DOHH2 (cell line): ENCODE results near the gene PGGHG.
A peak's percentile ranks its signal among the peaks of the same experiment; 100 is the strongest.
"Not testable (repeated sequence)": the region's sequence is repeated elsewhere in the genome, so short reads cannot be mapped to it uniquely, and the experiment has no call there.

Experiments
- H3F3A ChIP-seq: fragments of 200-600 bp; sonication (generic), shearing (Covaris generic); 2 replicates; pipeline ENCODE4 v1.6.0; 2016; ENCODE audit warnings: antibody characterized with exemption, mild to moderate bottlenecking; ENCODE audit not compliant: control insufficient read depth, insufficient read depth
- H3K27ac ChIP-seq: fragments of 200-600 bp; sonication (generic); 2 replicates; pipeline ENCODE4 v1.5.1; 2014; ENCODE audit warnings: low read depth, mild to moderate bottlenecking, low read length, moderate library complexity
- H3K27me3 ChIP-seq: fragments of 200-600 bp; sonication (generic); 2 replicates; pipeline ENCODE4 v1.6.1; 2014; ENCODE audit warnings: mild to moderate bottlenecking, low read length, mixed read lengths; ENCODE audit not compliant: control insufficient read depth
- H3K36me3 ChIP-seq: fragments of 200-600 bp; sonication (generic); 2 replicates; pipeline ENCODE4 v1.6.1; 2014; ENCODE audit warnings: mild to moderate bottlenecking, low read length, moderate library complexity, mixed read lengths; ENCODE audit not compliant: control insufficient read depth
- H3K4me1 ChIP-seq: fragments of 200-600 bp; sonication (generic); 2 replicates; pipeline ENCODE4 v1.6.1; 2014; ENCODE audit warnings: mild to moderate bottlenecking, low read length, mixed read lengths; ENCODE audit not compliant: control insufficient read depth
- H3K4me2 ChIP-seq: fragments of 200-600 bp; sonication (generic); 2 replicates; pipeline ENCODE4 v1.6.0; 2014; ENCODE audit warnings: mild to moderate bottlenecking, low read length, moderate library complexity
- H3K4me3 ChIP-seq: fragments of 200-600 bp; sonication (generic); 2 replicates; pipeline ENCODE4 v1.5.1; 2014; ENCODE audit warnings: mild to moderate bottlenecking, low read length, mixed read lengths
- H3K79me2 ChIP-seq: fragments of 200-600 bp; sonication (generic); 2 replicates; pipeline ENCODE4 v1.6.1; 2014; ENCODE audit warnings: mild to moderate bottlenecking, low read length, mixed read lengths; ENCODE audit not compliant: control insufficient read depth
- H3K9me2 ChIP-seq: fragments of 200-600 bp; sonication (generic); replicated peaks from 2 replicates; pipeline ENCODE4 v1.6.1; 2014; ENCODE audit warnings: mild to moderate bottlenecking, low read length, mixed read lengths; ENCODE audit not compliant: control insufficient read depth
- H3K9me3 ChIP-seq: fragments of 200-600 bp; sonication (generic); 2 replicates; pipeline ENCODE4 v1.6.1; 2014; ENCODE audit warnings: antibody characterized with exemption, low read length, mixed read lengths; ENCODE audit not compliant: control insufficient read depth, insufficient read depth
- H4K20me1 ChIP-seq: fragments of 200-600 bp; sonication (generic); 2 replicates; pipeline ENCODE4 v1.6.0; 2014; ENCODE audit warnings: low read depth, mild to moderate bottlenecking, antibody characterized with exemption, low read length, moderate library complexity; ENCODE audit not compliant: control insufficient read depth, insufficient read depth
- CTCF ChIP-seq: fragments of 200-600 bp; sonication (generic); IDR thresholded peaks from one replicate; pipeline ENCODE4 v1.5.1; 2014; ENCODE audit warnings: antibody characterized with exemption, mild to moderate bottlenecking, low read depth, low read length; ENCODE audit not compliant: poor library complexity, severe bottlenecking
- EZH2phosphoT487 ChIP-seq: fragments of 200-600 bp; sonication (generic); IDR thresholded peaks from 2 replicates; pipeline ENCODE4 v1.6.1; 2017; ENCODE audit warnings: borderline replicate concordance, mild to moderate bottlenecking, antibody characterized with exemption, low read length, moderate library complexity, mixed read lengths

The PGGHG gene

GRCh38 chr11:284105-285020 is 4.6 kb upstream of the PGGHG start:
- no peaks in the 10 kb centered on the region for H3K9me3 ChIP-seq
- no peak overlapping the region for H3K4me2 ChIP-seq
- no peaks in the 10 kb centered on the region for H3K36me3 ChIP-seq
- no peak overlapping the region for H3K4me3 ChIP-seq
- no peak overlapping the region for H3K27ac ChIP-seq
- H3K9me2 ChIP-seq, result no peaks in the 10 kb centered on the region
- H3F3A ChIP-seq, result no peaks in the 10 kb centered on the region
- peaks cover 26% of the 10 kb centered on the region for H3K4me1 ChIP-seq
- TF ChIP-seq EZH2phosphoT487 (no peak), CTCF (no peak)
- no peaks in the 10 kb centered on the region for H3K79me2 ChIP-seq
- H3K27me3 ChIP-seq, result peaks cover 20% of the 10 kb centered on the region
- H4K20me1 ChIP-seq, result no peaks in the 10 kb centered on the region

- Histone ChIP-seq H3K36me3 (no peaks in the 10 kb centered on the region), H3K79me2 (no peaks in the 10 kb centered on the region), H3K9me2 (no peaks in the 10 kb centered on the region), H3K4me2 (no peak overlapping the region), H3K9me3 (no peaks in the 10 kb centered on the region), H3K27ac (no peak overlapping the region), H3K4me3 (no peak overlapping the region), H3K4me1 (peaks cover 35% of the 10 kb centered on the region), H3F3A (no peaks in the 10 kb centered on the region), H4K20me1 (no peaks in the 10 kb centered on the region), H3K27me3 (peaks cover 20% of the 10 kb centered on the region)
- TF ChIP-seq EZH2phosphoT487, result no peak
- no peak for TF ChIP-seq CTCF
Observed at GRCh38 chr11:285021-285893, 3.7 kb upstream of the PGGHG start.

GRCh38 chr11:285894-286220 is 3.1 kb upstream of the PGGHG start:
- Histone ChIP-seq H3K4me3 (no peak overlapping the region), H3K36me3 (no peaks in the 10 kb centered on the region), H3K9me2 (no peaks in the 10 kb centered on the region), H3K27me3 (peaks cover 20% of the 10 kb centered on the region), H3F3A (no peaks in the 10 kb centered on the region), H4K20me1 (no peaks in the 10 kb centered on the region), H3K9me3 (no peaks in the 10 kb centered on the region), H3K4me2 (no peak overlapping the region), H3K79me2 (no peaks in the 10 kb centered on the region), H3K27ac (no peak overlapping the region), H3K4me1 (peaks cover 38% of the 10 kb centered on the region)
- no peak for TF ChIP-seq EZH2phosphoT487
- no peak for TF ChIP-seq CTCF

GRCh38 chr11:286977-287820 is 1.7 kb upstream of the PGGHG start:
- not testable (repeated sequence) for H3K9me3 ChIP-seq, H3K4me3 ChIP-seq, H3K9me2 ChIP-seq, H3F3A ChIP-seq, H3K36me3 ChIP-seq, H3K27ac ChIP-seq, H4K20me1 ChIP-seq, H3K79me2 ChIP-seq
- H3K4me2 ChIP-seq, result peak overlapping the region; percentile 93; the same call in 1 of the 2 replicates
- H3K4me1 ChIP-seq, result peaks cover 38% of the 10 kb centered on the region
- H3K27me3 ChIP-seq, result peaks cover 20% of the 10 kb centered on the region
